GM11168 (cell line): Measurements from ENCODE around the gene NTM.

ENCODE experiments used
- in situ Hi-C: fragments of 300-500 bp; cut with MboI; formaldehyde crosslinking; loops from one replicate; pipeline ENCODE4 v1.12.0; 2022; ENCODE audit warnings: low sequenced_read_pairs; ENCODE audit not compliant: unreplicated experiment

Gene NTM

GRCh38 chr11:131372234-131372962 is 2.0 kb downstream of the NTM start:
- in situ Hi-C loops: no loop called here

- in situ Hi-C loops: no loop called here
These were observed 2.8 kb downstream of the NTM start for GRCh38 chr11:131373095-131373725.

- in situ Hi-C loops: no loop called here
These were observed 3.3 kb downstream of the NTM start for GRCh38 chr11:131373756-131374155.

DNA sequence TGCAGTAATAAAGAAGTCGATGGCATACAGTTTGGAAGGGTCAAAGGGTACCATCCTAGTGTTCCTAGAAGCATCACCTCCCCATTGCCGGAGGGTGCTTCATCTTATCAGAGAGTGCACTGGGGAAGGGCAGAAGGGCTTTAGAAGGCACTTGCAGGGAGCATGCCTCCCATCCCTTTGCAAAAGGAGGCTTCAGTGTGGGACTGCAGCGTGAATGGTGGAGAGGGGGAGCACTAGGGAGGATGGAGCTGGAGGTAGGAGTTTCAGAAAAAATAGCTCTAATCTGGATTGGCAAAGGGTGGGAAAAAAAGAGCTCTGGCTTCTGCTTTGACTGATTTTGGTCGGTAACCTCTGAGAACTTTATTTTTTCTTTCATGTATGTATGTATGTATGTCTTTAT is 5.0 kb downstream of the NTM start:
- in situ Hi-C loops: no loop called here

- in situ Hi-C loops: no loop called here
These were observed 5.5 kb downstream of the NTM start for GRCh38 chr11:131375915-131376314.

- in situ Hi-C loops: no loop called here
These were observed 8.5 kb downstream of the NTM start for GRCh38 chr11:131378931-131379330.

DNA sequence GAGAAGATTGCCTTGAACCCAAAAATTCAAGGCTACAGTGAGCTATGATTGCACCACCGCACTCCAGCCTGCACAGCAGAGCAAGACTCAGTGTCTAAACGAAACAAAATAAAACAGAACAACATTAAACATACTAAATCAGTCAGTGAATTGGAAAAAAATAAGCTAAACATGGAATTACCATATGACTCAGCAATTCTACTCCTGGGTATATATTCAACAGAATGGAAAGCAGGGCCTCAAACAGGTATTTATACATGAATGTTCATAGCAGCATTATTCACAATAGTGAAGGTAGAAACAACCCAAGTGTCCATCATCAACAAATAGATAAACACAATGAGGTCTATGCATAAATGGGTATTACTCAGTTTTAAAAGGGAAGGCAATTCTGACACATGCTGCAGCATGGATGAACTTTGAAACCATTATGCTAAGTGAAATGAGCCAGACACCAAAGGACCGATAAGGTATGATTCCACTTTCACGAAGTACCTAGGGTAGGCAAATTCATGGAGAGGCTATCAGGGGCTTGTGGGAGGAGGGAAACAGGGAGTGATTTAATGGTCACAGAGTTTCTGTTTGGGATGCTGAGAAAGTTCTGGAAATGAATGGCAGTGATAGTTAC is 15.5 kb downstream of the NTM start:
- in situ Hi-C loops: no loop called here

DNA sequence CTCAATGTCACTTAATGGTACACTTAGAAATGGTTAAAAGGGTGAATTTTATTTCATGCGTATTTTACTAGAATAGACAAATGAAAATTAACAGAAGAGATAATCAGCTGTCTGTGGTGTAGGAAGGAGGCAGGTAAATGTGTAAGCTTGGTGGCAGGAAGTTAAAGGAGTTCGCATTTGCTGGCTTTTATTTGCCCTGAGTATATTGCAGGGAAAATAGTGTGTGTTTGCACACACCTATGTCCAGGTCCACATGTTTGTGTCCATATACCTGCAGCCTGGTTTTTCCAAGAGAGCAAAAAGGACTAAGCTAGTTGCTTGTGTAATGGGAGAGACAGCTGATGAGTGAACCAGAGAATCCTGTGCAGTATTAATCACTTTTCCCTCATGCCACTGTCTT is 16.0 kb downstream of the NTM start:
- in situ Hi-C loops: no loop called here

DNA sequence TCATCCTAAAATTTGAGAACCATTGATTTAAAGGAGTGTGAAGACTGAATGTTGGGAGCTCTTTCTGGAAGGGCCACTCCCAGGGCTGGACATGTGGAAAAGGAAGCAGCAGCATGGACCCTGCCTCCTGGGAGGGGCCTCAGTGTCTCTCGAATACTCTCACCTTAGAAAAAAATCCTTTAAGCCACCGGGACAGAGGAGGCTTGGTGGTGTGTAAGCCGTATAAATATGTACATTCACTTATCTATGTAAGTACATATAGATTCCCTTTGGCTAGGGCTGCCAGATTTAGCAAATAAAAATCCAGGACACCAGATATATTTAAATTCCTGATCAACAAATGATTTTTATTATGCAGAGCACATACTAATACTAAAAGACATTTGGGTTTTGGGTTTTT is 17.6 kb downstream of the NTM start:
- in situ Hi-C loops: no loop called here

GRCh38 chr11:131389582-131389981 is 19.2 kb downstream of the NTM start:
- in situ Hi-C loops: no loop called here

- in situ Hi-C loops: no loop called here
These were observed 20.8 kb downstream of the NTM start for GRCh38 chr11:131391176-131391575.

GRCh38 chr11:131392528-131393255 is 22.3 kb downstream of the NTM start:
- in situ Hi-C loops: no loop called here

- in situ Hi-C loops: no loop called here
These were observed 23.3 kb downstream of the NTM start for GRCh38 chr11:131393691-131394090.

DNA sequence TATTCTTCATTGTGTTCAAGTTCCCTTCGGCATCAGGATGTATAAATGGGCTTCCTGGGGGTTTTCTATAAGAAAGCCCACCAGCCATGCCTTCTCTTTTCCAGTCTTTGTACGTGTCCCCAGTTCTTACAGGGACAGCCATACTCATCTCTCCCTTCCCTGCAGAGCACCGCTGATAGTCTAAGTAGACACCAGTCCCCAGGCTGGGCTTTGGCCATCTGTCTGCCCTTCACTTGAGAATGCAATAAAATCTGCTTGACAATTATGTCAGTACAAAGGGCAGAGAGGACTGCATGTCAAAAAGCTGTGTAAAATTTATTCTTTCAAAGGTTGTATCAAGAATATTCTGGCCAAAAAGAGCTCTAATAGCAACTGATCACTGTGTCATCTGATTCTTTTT is 27.3 kb downstream of the NTM start:
- in situ Hi-C loops: no loop called here

DNA sequence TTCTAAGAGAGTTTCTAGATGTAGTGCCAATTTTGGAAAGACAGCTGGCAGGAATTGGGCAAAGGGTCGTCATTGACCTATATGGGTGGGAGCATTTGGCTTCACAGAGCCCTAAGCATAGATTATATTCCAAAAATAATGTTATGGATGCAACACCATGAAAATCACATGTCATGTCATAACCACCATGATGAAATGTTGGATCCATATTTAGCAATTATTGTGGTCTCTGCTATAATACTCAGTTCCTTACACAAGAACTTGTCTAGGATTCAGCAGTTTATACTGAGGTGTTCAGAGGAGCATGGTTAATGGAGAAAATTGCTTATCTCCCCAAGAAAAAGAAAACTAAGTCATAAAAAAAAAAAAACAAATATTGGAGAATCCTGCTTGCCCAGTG is 31.6 kb downstream of the NTM start:
- in situ Hi-C loops: no loop called here

DNA sequence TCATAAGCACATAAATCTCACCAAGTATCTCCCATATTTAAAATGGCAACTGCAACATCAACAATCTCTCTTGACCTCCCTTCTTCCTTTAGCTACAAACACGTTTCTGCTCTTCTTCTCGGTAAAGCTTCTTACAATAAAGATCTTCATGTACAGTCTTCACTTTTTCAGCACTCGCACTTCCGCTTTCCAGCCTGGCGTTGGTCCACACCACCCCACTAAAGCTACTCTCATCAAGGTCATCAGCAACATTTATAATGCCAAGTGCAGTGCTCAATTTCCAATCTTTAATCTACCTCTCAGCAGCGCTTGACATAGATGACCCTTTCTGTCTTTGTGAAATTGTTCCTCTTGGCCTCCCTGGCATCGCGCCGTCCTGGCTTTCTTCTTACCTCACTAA is 33.6 kb downstream of the NTM start:
- in situ Hi-C loops: no loop called here

DNA sequence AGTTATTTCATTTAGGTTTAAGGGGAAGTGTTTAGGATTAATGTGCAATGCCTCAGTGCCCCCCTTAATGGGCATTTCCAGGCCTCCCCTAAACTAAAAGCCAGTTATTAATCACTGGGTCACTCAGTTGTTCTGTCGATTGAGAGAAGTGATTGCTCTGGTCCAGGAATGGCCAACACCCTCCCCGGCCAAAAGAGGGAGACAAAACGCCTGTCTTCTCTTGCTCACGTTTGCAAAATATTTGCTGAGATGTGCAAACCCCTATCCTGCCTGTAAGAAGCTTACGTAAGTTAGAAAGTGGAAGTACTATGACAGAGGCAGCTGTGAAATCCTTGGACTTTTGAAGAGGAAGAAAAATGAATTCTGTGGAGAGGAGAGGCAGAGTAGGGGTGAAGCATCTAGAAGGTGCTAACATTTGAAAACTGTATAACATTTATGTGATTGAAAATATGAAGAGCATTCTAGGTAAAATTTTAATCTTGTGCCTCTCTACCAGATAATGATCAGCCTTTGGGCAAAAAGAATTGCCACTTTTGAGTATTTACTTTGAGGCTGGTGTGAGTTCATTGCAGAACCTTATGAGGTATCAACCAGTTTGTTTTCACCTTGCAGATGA is 37.7 kb downstream of the NTM start:
- in situ Hi-C loops: no loop called here

GRCh38 chr11:131409345-131409744 is 38.9 kb downstream of the NTM start:
- in situ Hi-C loops: no loop called here

DNA sequence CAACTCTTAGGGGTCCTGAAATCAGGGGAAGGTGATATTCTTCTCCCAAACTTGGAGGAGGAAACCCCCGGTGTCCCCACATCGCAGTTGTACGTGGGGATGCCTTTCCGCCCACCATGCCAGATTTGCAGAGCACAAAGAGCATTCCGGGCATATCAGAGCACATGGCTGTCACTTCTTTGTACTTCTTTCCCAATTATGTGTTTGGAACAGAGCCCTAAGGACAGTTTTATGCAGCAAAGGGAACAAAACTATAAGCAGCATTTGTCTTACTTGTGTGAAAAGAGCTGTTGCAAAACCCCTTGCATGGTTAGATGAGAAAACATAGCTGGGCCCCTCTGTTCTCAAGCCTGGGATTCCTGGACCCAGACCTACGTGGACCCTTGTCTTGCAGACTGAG is 41.2 kb downstream of the NTM start:
- in situ Hi-C loops: no loop called here

DNA sequence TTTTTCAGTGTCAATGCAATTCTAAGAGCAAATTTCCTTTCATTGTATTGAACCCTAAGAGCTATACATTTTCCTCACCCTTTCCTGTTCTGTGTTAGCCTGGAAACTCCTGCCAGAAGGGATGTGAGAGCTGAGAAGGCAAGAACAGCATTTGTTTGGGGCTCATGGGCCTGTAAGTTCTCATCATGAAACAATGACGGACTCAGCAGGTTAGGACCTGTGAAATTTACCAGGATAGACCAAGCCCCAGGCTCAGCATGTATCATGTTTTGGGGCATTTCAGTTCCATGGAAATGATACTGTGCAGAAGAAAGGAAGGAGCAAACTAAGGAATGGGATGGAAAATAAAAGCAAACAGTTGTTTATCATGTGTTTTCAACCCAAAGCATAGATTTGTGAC is 41.6 kb downstream of the NTM start:
- in situ Hi-C loops: no loop called here

GRCh38 chr11:131413217-131413616 is 42.8 kb downstream of the NTM start:
- in situ Hi-C loops: no loop called here
